HEK293T (cell line): Measurements from ENCODE around the gene PTPRQ.

Source experiments
- BHLHE40 ChIP-seq: fragments of 450-650 bp; IDR thresholded peaks from 2 replicates; pipeline ENCODE4 v1.6.1; 2016; ENCODE audit warnings: mild to moderate bottlenecking, moderate library complexity, borderline replicate concordance
- CTBP1 ChIP-seq: fragments of 450-650 bp; IDR thresholded peaks from 2 replicates; pipeline ENCODE4 v1.6.1; 2016; ENCODE audit warnings: borderline replicate concordance
- ELF4 ChIP-seq: fragments of 450-650 bp; IDR thresholded peaks from 2 replicates; pipeline ENCODE4 v1.6.1; 2017; ENCODE audit warnings: antibody characterized with exemption
- FOXA1 ChIP-seq: fragments of 450-650 bp; IDR thresholded peaks from 2 replicates; pipeline ENCODE4 v1.6.1; 2016; ENCODE audit warnings: mild to moderate bottlenecking
- FOXK2 ChIP-seq: fragments of 450-650 bp; IDR thresholded peaks from 2 replicates; pipeline ENCODE4 v1.6.1; 2016; ENCODE audit warnings: mild to moderate bottlenecking
- HDGF ChIP-seq: fragments of 450-650 bp; IDR thresholded peaks from 2 replicates; pipeline ENCODE4 v1.6.1; 2017; ENCODE audit warnings: antibody characterized with exemption, borderline replicate concordance
- L3MBTL2 ChIP-seq: fragments of 450-650 bp; conservative IDR thresholded peaks from 2 replicates; pipeline ENCODE4 v1.6.1; 2016; ENCODE audit warnings: mild to moderate bottlenecking
- LEF1 ChIP-seq: fragments of 450-650 bp; IDR thresholded peaks from 2 replicates; pipeline ENCODE4 v1.6.1; 2017; ENCODE audit warnings: mild to moderate bottlenecking, borderline replicate concordance
- SP1 ChIP-seq: fragments of 450-650 bp; IDR thresholded peaks from 2 replicates; pipeline ENCODE4 v1.6.1; 2017
- SUZ12 ChIP-seq: fragments of 450-650 bp; IDR thresholded peaks from 2 replicates; pipeline ENCODE4 v1.6.1; 2016; ENCODE audit warnings: mild to moderate bottlenecking
- TARDBP ChIP-seq: fragments of 450-650 bp; IDR thresholded peaks from 2 replicates; pipeline ENCODE4 v1.6.1; 2016

- no peak for TF ChIP-seq L3MBTL2
- TF ChIP-seq HDGF, result no peak
- no peak for TF ChIP-seq CTBP1
- no peak for TF ChIP-seq FOXA1
- TF ChIP-seq BHLHE40, result no peak
- TF ChIP-seq SUZ12, result no peak
- TF ChIP-seq LEF1, result no peak
- no peak for TF ChIP-seq TARDBP
- no peak for TF ChIP-seq SP1
- TF ChIP-seq ELF4, result no peak
- TF ChIP-seq FOXK2, result no peak
Measured at GRCh38 chr12:80632835-80633234, 188.8 kb downstream of the PTPRQ start.
